ENCODE measurements around the gene IL10RA.
A peak's percentile ranks its signal among the peaks of the same experiment; 100 is the strongest.

Gene IL10RA

GRCh38 chr11:117985953-117986887, at the start of gene IL10RA:
TSS of gene IL10RA (plus strand) at chr11:117986394. CDS start at chr11:117986468, 74 bp downstream.
- peak; percentile 95 for DNase-seq

GRCh38 chr11:117936973-117937372, 49.2 kb upstream of the IL10RA start:
- no peak for DNase-seq

GRCh38 chr11:117940736-117941135, 45.5 kb upstream of the IL10RA start:
- DNase-seq = no peak

- DNase-seq = peak; percentile 53
Measured at GRCh38 chr11:117941163-117941707, 45.0 kb upstream of the IL10RA start.

GRCh38 chr11:117941976-117942654, 44.1 kb upstream of the IL10RA start:
- peak; percentile 24 for DNase-seq

- peak; percentile 48 for DNase-seq
Measured at GRCh38 chr11:117944554-117944953, 41.6 kb upstream of the IL10RA start.

- peak; percentile 47 for DNase-seq
Measured at GRCh38 chr11:117945047-117945810, 41.0 kb upstream of the IL10RA start.

GRCh38 chr11:117946156-117946841, 39.9 kb upstream of the IL10RA start:
- DNase-seq = peak; percentile 56

- DNase-seq = peak; percentile 96
Measured at GRCh38 chr11:117946842-117947526, 39.2 kb upstream of the IL10RA start.

GRCh38 chr11:117947751-117948150, 38.4 kb upstream of the IL10RA start:
- DNase-seq = peak; percentile 53

GRCh38 chr11:117948466-117948865, 37.7 kb upstream of the IL10RA start:
- DNase-seq = peak; percentile 47

GRCh38 chr11:117949062-117949461, 37.1 kb upstream of the IL10RA start:
- peak; percentile 47 for DNase-seq

- DNase-seq = peak; percentile 77
Measured at GRCh38 chr11:117950301-117950700, 35.9 kb upstream of the IL10RA start.

GRCh38 chr11:117950993-117951961, 34.9 kb upstream of the IL10RA start:
- peak; percentile 77 for DNase-seq

- no peak for DNase-seq
Measured at GRCh38 chr11:117953024-117953671, 33.0 kb upstream of the IL10RA start.

GRCh38 chr11:117958949-117959348, 27.2 kb upstream of the IL10RA start:
- DNase-seq = no peak

GRCh38 chr11:117959438-117960149, 26.6 kb upstream of the IL10RA start:
- no peak for DNase-seq

GRCh38 chr11:117960406-117960805, 25.8 kb upstream of the IL10RA start:
- no peak for DNase-seq

- peak; percentile 43 for DNase-seq
Measured at GRCh38 chr11:117961896-117962295, 24.3 kb upstream of the IL10RA start.
